GM12892 (cell line): ENCODE results near the gene PRKN.

Source experiments
- POLR2AphosphoS5 ChIP-seq: IDR thresholded peaks from 2 replicates; pipeline ENCODE4 v1.6.1; 2011; ENCODE audit warnings: low read depth, low read length, control low read depth
- TAF1 ChIP-seq: IDR thresholded peaks from 2 replicates; pipeline ENCODE4 v1.6.1; 2011; ENCODE audit warnings: low read depth, mild to moderate bottlenecking, control low read depth, low read length, borderline replicate concordance

- TF ChIP-seq TAF1 (no peak), POLR2AphosphoS5 (no peak)
Measured at GRCh38 chr6:162147281-162147680, 580.3 kb downstream of the PRKN start.
